Astrocyte (in vitro differentiated cells and primary cell): ENCODE data around the gene CD209. TPM values are rescaled to one million over a fixed set of nuclear protein-coding genes. Genes with fewer than 3 reads are reported as not detected.

ENCODE experiments used
- DNase-seq: peaks from one replicate; pipeline ENCODE4 v3.0.0-alpha.2; 2010; ENCODE audit warnings: low read depth
- FAIRE-seq: peaks from 2 replicates; lab custom pipeline; 2011; peaks lifted over from hg19 to GRCh38; lab: Jason Lieb, UNC
- H2AFZ ChIP-seq: 2 replicates; pipeline ENCODE4 v1.6.0; 2012; ENCODE audit warnings: low read depth, low read length, inconsistent platforms
- H3K27ac ChIP-seq: 2 replicates; pipeline ENCODE4 v1.5.1; 2011; ENCODE audit warnings: low read depth, low read length, inconsistent platforms
- H3K27me3 ChIP-seq: 2 replicates; pipeline ENCODE4 v1.6.0; 2011; ENCODE audit warnings: low read length, inconsistent platforms; ENCODE audit not compliant: insufficient read depth
- H3K36me3 ChIP-seq: 2 replicates; pipeline ENCODE4 v1.5.1; 2011; ENCODE audit warnings: low read length, inconsistent platforms; ENCODE audit not compliant: insufficient read depth
- H3K4me1 ChIP-seq: 2 replicates; pipeline ENCODE4 v1.5.1; 2011; ENCODE audit warnings: low read length, inconsistent platforms; ENCODE audit not compliant: insufficient read depth
- H3K4me2 ChIP-seq: 2 replicates; pipeline ENCODE4 v1.6.0; 2012; ENCODE audit warnings: low read length, inconsistent platforms
- H3K4me3 ChIP-seq: 2 replicates; pipeline ENCODE4 v1.5.1; 2011; ENCODE audit warnings: low read depth, mild to moderate bottlenecking, low read length, inconsistent platforms; ENCODE audit not compliant: insufficient read depth
- H3K79me2 ChIP-seq: 2 replicates; pipeline ENCODE4 v1.6.0; 2012; ENCODE audit warnings: mild to moderate bottlenecking, low read length, inconsistent platforms; ENCODE audit not compliant: insufficient read depth
- H3K9ac ChIP-seq: 2 replicates; pipeline ENCODE4 v1.6.0; 2012; ENCODE audit warnings: mild to moderate bottlenecking, low read length, inconsistent platforms
- H3K9me3 ChIP-seq: 2 replicates; pipeline ENCODE4 v1.5.1; 2012; ENCODE audit warnings: low read depth, mild to moderate bottlenecking, low read length, inconsistent platforms; ENCODE audit not compliant: insufficient read depth
- H4K20me1 ChIP-seq: 2 replicates; pipeline ENCODE4 v1.6.0; 2012; ENCODE audit warnings: low read length, inconsistent platforms; ENCODE audit not compliant: insufficient read depth
- H3K27ac Mint-ChIP-seq: one replicate; pipeline ENCODE4 v1.8.0; 2021; ENCODE audit warnings: mild to moderate bottlenecking, mixed read lengths; ENCODE audit not compliant: unreplicated experiment
- H3K27me3 Mint-ChIP-seq: one replicate; pipeline ENCODE4 v1.8.0; 2021; ENCODE audit warnings: low read depth, mixed read lengths; ENCODE audit not compliant: unreplicated experiment
- H3K36me3 Mint-ChIP-seq: one replicate; pipeline ENCODE4 v1.8.0; 2021; ENCODE audit warnings: low read depth, mixed read lengths; ENCODE audit not compliant: unreplicated experiment
- H3K4me1 Mint-ChIP-seq: one replicate; pipeline ENCODE4 v1.8.0; 2021; ENCODE audit warnings: low read depth, mixed read lengths; ENCODE audit not compliant: unreplicated experiment
- H3K4me3 Mint-ChIP-seq: one replicate; pipeline ENCODE4 v1.8.0; 2021; ENCODE audit warnings: mild to moderate bottlenecking, moderate library complexity, mixed read lengths; ENCODE audit not compliant: unreplicated experiment
- H3K9me3 Mint-ChIP-seq: one replicate; pipeline ENCODE4 v1.8.0; 2021; ENCODE audit warnings: mild to moderate bottlenecking, mixed read lengths; ENCODE audit not compliant: unreplicated experiment
- EZH2 ChIP-seq: IDR thresholded peaks from 2 replicates; pipeline ENCODE4 v1.6.1; 2012; ENCODE audit warnings: mild to moderate bottlenecking, low read length, inconsistent platforms; ENCODE audit not compliant: insufficient read depth
- total RNA-seq: library from RNA; stranded (reverse); gene quantifications from 2 replicates; pipeline ENCODE4 v1.2.1, GENCODE V29; 2021
- TF ChIP-seq, protein P1 (sequence below): IDR thresholded peaks from 2 replicates; pipeline ENCODE4 v1.5.1; 2011; ENCODE audit warnings: low read depth, mild to moderate bottlenecking, inconsistent platforms, low read length, moderate library complexity; ENCODE audit not compliant: insufficient read depth

The CD209 gene
- total RNA-seq, 1 donor from 2014 or later: not detected

DNA sequence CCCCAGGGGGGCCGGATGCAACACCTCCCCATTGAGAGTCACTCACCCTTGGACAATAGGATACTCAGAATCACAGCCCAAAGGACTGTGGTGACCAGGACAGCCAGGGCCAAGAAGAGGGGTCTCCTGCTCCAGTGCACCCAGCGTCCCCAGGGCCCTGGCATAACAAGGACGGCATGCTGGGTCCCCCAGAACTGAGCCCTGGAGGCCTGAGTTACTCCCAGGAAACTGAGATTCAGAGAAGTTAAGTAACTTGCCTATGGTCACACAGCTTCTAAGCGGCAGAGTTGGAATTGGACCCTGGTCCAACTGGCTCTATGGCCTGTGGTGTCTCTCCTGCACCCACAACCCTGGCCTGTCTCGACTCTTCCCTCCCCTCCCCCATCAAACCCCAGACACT is 15.7 kb downstream of the CD209 start:
- Mint-ChIP-seq H3K4me1 (no peaks in the 10 kb centered on the region), H3K27ac (no peak overlapping the region), H3K9me3 (peaks cover 5% of the 10 kb centered on the region), H3K4me3 (no peak overlapping the region), H3K36me3 (no peaks in the 10 kb centered on the region), H3K27me3 (peaks cover 68% of the 10 kb centered on the region)
- Histone ChIP-seq H3K79me2 (no peaks in the 10 kb centered on the region), H3K9me3 (no peaks in the 10 kb centered on the region), H3K27me3 (peaks cover 19% of the 10 kb centered on the region), H3K9ac (no peak overlapping the region), H3K36me3 (no peaks in the 10 kb centered on the region), H3K4me3 (no peak overlapping the region), H3K4me2 (no peak overlapping the region), H3K4me1 (no peaks in the 10 kb centered on the region), H2AFZ (no peak overlapping the region), H3K27ac (no peak overlapping the region), H4K20me1 (no peaks in the 10 kb centered on the region)
- DNase-seq: no peak
- no peak for TF ChIP-seq EZH2
- TF ChIP-seq, protein P1, sequence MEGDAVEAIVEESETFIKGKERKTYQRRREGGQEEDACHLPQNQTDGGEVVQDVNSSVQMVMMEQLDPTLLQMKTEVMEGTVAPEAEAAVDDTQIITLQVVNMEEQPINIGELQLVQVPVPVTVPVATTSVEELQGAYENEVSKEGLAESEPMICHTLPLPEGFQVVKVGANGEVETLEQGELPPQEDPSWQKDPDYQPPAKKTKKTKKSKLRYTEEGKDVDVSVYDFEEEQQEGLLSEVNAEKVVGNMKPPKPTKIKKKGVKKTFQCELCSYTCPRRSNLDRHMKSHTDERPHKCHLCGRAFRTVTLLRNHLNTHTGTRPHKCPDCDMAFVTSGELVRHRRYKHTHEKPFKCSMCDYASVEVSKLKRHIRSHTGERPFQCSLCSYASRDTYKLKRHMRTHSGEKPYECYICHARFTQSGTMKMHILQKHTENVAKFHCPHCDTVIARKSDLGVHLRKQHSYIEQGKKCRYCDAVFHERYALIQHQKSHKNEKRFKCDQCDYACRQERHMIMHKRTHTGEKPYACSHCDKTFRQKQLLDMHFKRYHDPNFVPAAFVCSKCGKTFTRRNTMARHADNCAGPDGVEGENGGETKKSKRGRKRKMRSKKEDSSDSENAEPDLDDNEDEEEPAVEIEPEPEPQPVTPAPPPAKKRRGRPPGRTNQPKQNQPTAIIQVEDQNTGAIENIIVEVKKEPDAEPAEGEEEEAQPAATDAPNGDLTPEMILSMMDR: no peak
- no peak for FAIRE-seq

DNA sequence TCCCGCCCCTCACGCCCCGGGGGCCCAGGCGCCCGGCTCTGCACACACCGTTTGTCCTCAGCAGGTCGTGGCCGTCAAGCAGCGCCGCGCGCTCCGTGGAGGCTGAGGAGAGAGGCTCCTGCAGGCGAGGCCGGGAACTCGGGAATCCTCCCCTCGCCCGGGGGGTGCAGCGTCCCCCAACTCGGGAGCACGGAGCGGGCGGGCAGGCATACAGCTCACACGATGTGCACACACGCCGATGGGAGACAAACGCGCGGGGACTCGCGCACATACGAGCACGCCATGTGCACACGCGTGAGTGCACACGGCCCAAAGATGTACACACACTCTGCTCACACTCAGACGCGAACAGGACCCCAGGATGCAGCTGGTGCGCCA is 16.1 kb downstream of the CD209 start:
- H4K20me1 ChIP-seq: no peaks in the 10 kb centered on the region
- DNase-seq (no peak), FAIRE-seq (no peak)
- no peaks in the 10 kb centered on the region for H3K4me1 ChIP-seq
- H3K27me3 ChIP-seq: peaks cover 19% of the 10 kb centered on the region
- H3K27me3 Mint-ChIP-seq: peaks cover 70% of the 10 kb centered on the region
- H3K9me3 Mint-ChIP-seq: peaks cover 5% of the 10 kb centered on the region
- no peak overlapping the region for H3K9ac ChIP-seq
- no peak overlapping the region for H2AFZ ChIP-seq
- no peaks in the 10 kb centered on the region for H3K79me2 ChIP-seq
- TF ChIP-seq, protein P1: no peak
- TF ChIP-seq EZH2: no peak
- H3K27ac ChIP-seq: no peak overlapping the region
- no peaks in the 10 kb centered on the region for H3K36me3 Mint-ChIP-seq
- no peak overlapping the region for H3K4me2 ChIP-seq
- no peaks in the 10 kb centered on the region for H3K9me3 ChIP-seq
- H3K4me3 ChIP-seq: no peak overlapping the region
- no peaks in the 10 kb centered on the region for H3K36me3 ChIP-seq
- H3K4me1 Mint-ChIP-seq: no peaks in the 10 kb centered on the region
- no peak overlapping the region for H3K27ac Mint-ChIP-seq
- no peak overlapping the region for H3K4me3 Mint-ChIP-seq

GRCh38 chr19:7730286-7731217 is 16.8 kb downstream of the CD209 start:
- no peak for DNase-seq
- no peak overlapping the region for H3K9ac ChIP-seq
- Mint-ChIP-seq H3K4me1 (no peaks in the 10 kb centered on the region), H3K9me3 (peaks cover 5% of the 10 kb centered on the region), H3K27me3 (peaks cover 67% of the 10 kb centered on the region), H3K36me3 (no peaks in the 10 kb centered on the region), H3K4me3 (no peak overlapping the region), H3K27ac (no peak overlapping the region)
- no peaks in the 10 kb centered on the region for H3K79me2 ChIP-seq
- no peaks in the 10 kb centered on the region for H4K20me1 ChIP-seq
- no peaks in the 10 kb centered on the region for H3K9me3 ChIP-seq
- H3K27me3 ChIP-seq: peaks cover 19% of the 10 kb centered on the region
- FAIRE-seq: no peak
- no peak overlapping the region for H3K4me3 ChIP-seq
- no peak overlapping the region for H3K4me2 ChIP-seq
- no peak overlapping the region for H3K27ac ChIP-seq
- H3K4me1 ChIP-seq: no peaks in the 10 kb centered on the region
- no peaks in the 10 kb centered on the region for H3K36me3 ChIP-seq
- H2AFZ ChIP-seq: no peak overlapping the region
- TF ChIP-seq, protein P1: no peak
- peak; percentile 47 for TF ChIP-seq EZH2
